ENCODE data around the gene PDE2A. TPM values are rescaled to one million over a fixed set of nuclear protein-coding genes. Genes with fewer than 3 reads are reported as not detected.

Gene PDE2A
- total and polyA plus RNA-seq, 2 donors (not counting 3 experiments of a cell fraction or from before 2014, with no cell fraction given) = 14.8 to 16.8 TPM

GRCh38 chr11:72581067-72581466, 93.2 kb downstream of the PDE2A start:
- no peak for TF ChIP-seq POLR2A (IDR thresholded peaks at IDR 0.05; ENCODE audit: low read depth, low read length)
- TF ChIP-seq MYC (IDR thresholded peaks at IDR 0.05; ENCODE audit: low read depth, low read length) = no peak
- TF ChIP-seq JUN (IDR thresholded peaks at IDR 0.05; ENCODE audit: borderline replicate concordance, insufficient read depth, insufficient read length, low read depth) = no peak
- no peak for TF ChIP-seq CTCF (IDR thresholded peaks at IDR 0.05; ENCODE audit: extremely low read depth in 1 of 2, insufficient read depth in 1 of 2, low read depth in 1 of 2, low read length in 2 of 2)
- no peak for TF ChIP-seq GATA2 (IDR thresholded peaks at IDR 0.05; ENCODE audit: insufficient read depth, insufficient read length, low read depth, low read length)
- no peak for TF ChIP-seq POLR2AphosphoS5 (IDR thresholded peaks at IDR 0.05; ENCODE audit: insufficient read depth, low read depth, low read length)
- no peak for TF ChIP-seq MAX (IDR thresholded peaks at IDR 0.05; ENCODE audit: insufficient read depth, insufficient read length)
- TF ChIP-seq EZH2 (IDR thresholded peaks at IDR 0.05; ENCODE audit: borderline replicate concordance, low read depth, low read length, severe bottlenecking) = no peak
- no peak for TF ChIP-seq FOS (IDR thresholded peaks at IDR 0.05; ENCODE audit: borderline replicate concordance, insufficient read depth, low read length)
- dilution Hi-C loops (cut with MboI; ENCODE audit: extremely low pct_ligation_motif_present, low sequenced_read_pairs) (no loop called here), intact Hi-C loops (cut with micrococcal nuclease) (no loop called here)
- Histone ChIP-seq H3K27me3 (ENCODE audit: control insufficient read depth in 2 of 2, insufficient read depth in 2 of 2, low read length in 2 of 2) (no peaks in the 10 kb centered on the region), H3K9ac (replicated peaks; ENCODE audit: extremely low read depth, insufficient read depth, low read length) (no peak overlapping the region), H3K27ac (ENCODE audit: insufficient read depth, low read depth, low read length) (no peak overlapping the region), H3K4me3 (replicated peaks in 1 of 3; ENCODE audit: insufficient read depth in 1 of 3, low read depth in 1 of 3, low read length in 3 of 3) (no peak overlapping the region), H3K9me3 (replicated peaks; ENCODE audit: control insufficient read depth, insufficient read depth, low read length) (no peaks in the 10 kb centered on the region), H3K79me2 (ENCODE audit: control insufficient read depth, insufficient read depth, low read length) (no peaks in the 10 kb centered on the region), H3K4me2 (ENCODE audit: insufficient read depth, low read length) (no peak overlapping the region), H3K4me1 (ENCODE audit: control insufficient read depth, extremely low read depth, insufficient read depth, low read length) (no peaks in the 10 kb centered on the region), H3K36me3 (ENCODE audit: control insufficient read depth in 2 of 2, extremely low read depth in 1 of 2, insufficient read depth in 2 of 2, low read length in 2 of 2) (no peaks in the 10 kb centered on the region), H3K9me1 (replicated peaks; ENCODE audit: control insufficient read depth, extremely low read depth, insufficient read depth, low read length) (no peaks in the 10 kb centered on the region), H2AFZ (ENCODE audit: low read depth, low read length) (no peak overlapping the region), H4K20me1 (replicated peaks; ENCODE audit: control insufficient read depth, extremely low read depth, insufficient read depth, low read length) (no peaks in the 10 kb centered on the region)
- ChIA-PET POLR2A (no interaction called here), CTCF (interaction anchor here (1.3 to 1.4 kb wide), 2 partner anchors 103 to 110 kb away, joined by 4 to 5 read pairs; no protein-coding TSS in a partner anchor)
- no TSS peak for BruUV-seq (replicated peaks)
- FAIRE-seq (no peak), DNase-seq (ENCODE audit: low read depth, low spot score) (no peak)

All from endothelial cell of umbilical vein (primary cell).